HTERT RPE-1 (cell line): Measurements from ENCODE around the gene SLC1A7.

Source experiments
- in situ Hi-C: fragments of 300-500 bp; cut with MboI; formaldehyde crosslinking; loops from 4 replicates; pipeline ENCODE4 v1.14.3; 2020; ENCODE audit warnings: low sequenced_read_pairs

Gene SLC1A7

GRCh38 chr1:53117836-53118235, 24.6 kb downstream of the SLC1A7 start:
- in situ Hi-C loops, result no loop called here

GRCh38 chr1:53116933-53117600, 25.4 kb downstream of the SLC1A7 start:
- in situ Hi-C loops, result no loop called here

GRCh38 chr1:53116307-53116810, 26.1 kb downstream of the SLC1A7 start:
- in situ Hi-C loops, result no loop called here

- in situ Hi-C loops, result no loop called here
Measured at GRCh38 chr1:53115403-53116306, 26.8 kb downstream of the SLC1A7 start.

GRCh38 chr1:53114581-53115400, 27.6 kb downstream of the SLC1A7 start:
- in situ Hi-C loops, result no loop called here

GRCh38 chr1:53114090-53114489, 28.3 kb downstream of the SLC1A7 start:
- in situ Hi-C loops, result no loop called here

GRCh38 chr1:53112861-53113260, 29.6 kb downstream of the SLC1A7 start:
- in situ Hi-C loops, result no loop called here

- in situ Hi-C loops, result no loop called here
Measured at GRCh38 chr1:53112271-53112774, 30.1 kb downstream of the SLC1A7 start.

- in situ Hi-C loops, result no loop called here
Measured at GRCh38 chr1:53111693-53112092, 30.7 kb downstream of the SLC1A7 start.

- in situ Hi-C loops, result no loop called here
Measured at GRCh38 chr1:53111073-53111556, 31.3 kb downstream of the SLC1A7 start.

GRCh38 chr1:53110370-53111072, 31.9 kb downstream of the SLC1A7 start:
- in situ Hi-C loops, result no loop called here

- in situ Hi-C loops, result no loop called here
Measured at GRCh38 chr1:53108646-53109580, 33.5 kb downstream of the SLC1A7 start.

- in situ Hi-C loops, result no loop called here
Measured at GRCh38 chr1:53107570-53108322, 34.7 kb downstream of the SLC1A7 start.

- in situ Hi-C loops, result no loop called here
Measured at GRCh38 chr1:53107090-53107489, 35.3 kb downstream of the SLC1A7 start.

GRCh38 chr1:53104289-53104913, 38.0 kb downstream of the SLC1A7 start:
- in situ Hi-C loops, result no loop called here

GRCh38 chr1:53094533-53094919, 47.9 kb downstream of the SLC1A7 start:
- in situ Hi-C loops, result no loop called here

- in situ Hi-C loops, result no loop called here
Measured at GRCh38 chr1:53093778-53094532, 48.5 kb downstream of the SLC1A7 start.
